HUES6 (cell line): ENCODE results near the gene PRKCA.
"Not testable (repeated sequence)": the region's sequence is repeated elsewhere in the genome, so short reads cannot be mapped to it uniquely, and the experiment has no call there.

Source experiments
- H3K27ac ChIP-seq: 2 replicates; pipeline ENCODE4 v1.7.0; 2013; ENCODE audit warnings: low read depth, mild to moderate bottlenecking, low read length, inconsistent platforms
- H3K27me3 ChIP-seq: 2 replicates; pipeline ENCODE4 v1.6.1; 2013; ENCODE audit warnings: low read length; ENCODE audit not compliant: control insufficient read depth, insufficient read depth
- H3K36me3 ChIP-seq: 2 replicates; pipeline ENCODE4 v1.6.1; 2013; ENCODE audit warnings: low read length; ENCODE audit not compliant: control insufficient read depth, insufficient read depth
- H3K4me1 ChIP-seq: 2 replicates; pipeline ENCODE4 v1.6.1; 2013; ENCODE audit warnings: low read length; ENCODE audit not compliant: control insufficient read depth, insufficient read depth
- H3K4me3 ChIP-seq: 2 replicates; pipeline ENCODE4 v1.5.1; 2013; ENCODE audit warnings: low read depth, low read length
- H3K9ac ChIP-seq: one replicate; pipeline ENCODE4 v1.6.1; 2013; ENCODE audit warnings: mild to moderate bottlenecking, low read length
- H3K9me3 ChIP-seq: 2 replicates; pipeline ENCODE4 v1.6.1; 2013; ENCODE audit warnings: low read depth, low read length; ENCODE audit not compliant: control insufficient read depth, insufficient read depth

Gene PRKCA

GRCh38 chr17:66620528-66620927 is 318.1 kb downstream of the PRKCA start:
- Histone ChIP-seq H3K36me3 (no peaks in the 10 kb centered on the region), H3K27ac (no peak overlapping the region)

GRCh38 chr17:66624630-66625029 is 322.2 kb downstream of the PRKCA start:
- H3K9ac ChIP-seq, H3K27me3 ChIP-seq, H3K9me3 ChIP-seq, H3K27ac ChIP-seq, H3K36me3 ChIP-seq, H3K4me3 ChIP-seq, H3K4me1 ChIP-seq: not testable (repeated sequence)

More at GRCh38 chr17:66620528-66620927, 318.1 kb downstream of the PRKCA start:
- Histone ChIP-seq H3K4me3 (no peak overlapping the region), H3K4me1 (no peaks in the 10 kb centered on the region), H3K27me3 (no peaks in the 10 kb centered on the region), H3K9ac (no peak overlapping the region), H3K9me3 (no peaks in the 10 kb centered on the region)

- Histone ChIP-seq H3K36me3 (no peaks in the 10 kb centered on the region), H3K9me3 (no peaks in the 10 kb centered on the region), H3K27me3 (no peaks in the 10 kb centered on the region), H3K4me1 (no peaks in the 10 kb centered on the region), H3K9ac (no peak overlapping the region), H3K4me3 (no peak overlapping the region), H3K27ac (no peak overlapping the region)
Observed at GRCh38 chr17:66625311-66625767, 322.9 kb downstream of the PRKCA start.

GRCh38 chr17:66627985-66628384 is 325.6 kb downstream of the PRKCA start:
- H3K36me3 ChIP-seq: no peaks in the 10 kb centered on the region
- no peaks in the 10 kb centered on the region for H3K4me1 ChIP-seq
- no peak overlapping the region for H3K27ac ChIP-seq
- no peak overlapping the region for H3K9ac ChIP-seq
- no peaks in the 10 kb centered on the region for H3K9me3 ChIP-seq
- H3K4me3 ChIP-seq: no peak overlapping the region
- no peaks in the 10 kb centered on the region for H3K27me3 ChIP-seq

GRCh38 chr17:66629762-66630161 is 327.3 kb downstream of the PRKCA start:
- H3K9ac ChIP-seq: no peak overlapping the region
- H3K27me3 ChIP-seq: no peaks in the 10 kb centered on the region
- H3K27ac ChIP-seq: no peak overlapping the region
- no peaks in the 10 kb centered on the region for H3K9me3 ChIP-seq
- no peaks in the 10 kb centered on the region for H3K36me3 ChIP-seq
- H3K4me1 ChIP-seq: no peaks in the 10 kb centered on the region
- no peak overlapping the region for H3K4me3 ChIP-seq

- Histone ChIP-seq H3K9ac (no peak overlapping the region), H3K27ac (no peak overlapping the region), H3K27me3 (no peaks in the 10 kb centered on the region), H3K4me3 (no peak overlapping the region), H3K9me3 (no peaks in the 10 kb centered on the region), H3K4me1 (no peaks in the 10 kb centered on the region), H3K36me3 (no peaks in the 10 kb centered on the region)
Observed at GRCh38 chr17:66630379-66630778, 328.0 kb downstream of the PRKCA start.

- H3K27me3 ChIP-seq: no peaks in the 10 kb centered on the region
- no peaks in the 10 kb centered on the region for H3K4me1 ChIP-seq
- no peaks in the 10 kb centered on the region for H3K36me3 ChIP-seq
- H3K27ac ChIP-seq: no peak overlapping the region
- no peak overlapping the region for H3K9ac ChIP-seq
- no peaks in the 10 kb centered on the region for H3K9me3 ChIP-seq
- no peak overlapping the region for H3K4me3 ChIP-seq
Observed at GRCh38 chr17:66630828-66631472, 328.5 kb downstream of the PRKCA start.

- H3K9me3 ChIP-seq: no peaks in the 10 kb centered on the region
- H3K36me3 ChIP-seq: no peaks in the 10 kb centered on the region
- H3K4me3 ChIP-seq: no peak overlapping the region
- no peaks in the 10 kb centered on the region for H3K27me3 ChIP-seq
- H3K27ac ChIP-seq: no peak overlapping the region
- no peak overlapping the region for H3K9ac ChIP-seq
- no peaks in the 10 kb centered on the region for H3K4me1 ChIP-seq
Observed at GRCh38 chr17:66632731-66633130, 330.3 kb downstream of the PRKCA start.

GRCh38 chr17:66633317-66633965 is 331.0 kb downstream of the PRKCA start:
- no peak overlapping the region for H3K27ac ChIP-seq
- no peak overlapping the region for H3K9ac ChIP-seq
- no peaks in the 10 kb centered on the region for H3K4me1 ChIP-seq
- no peaks in the 10 kb centered on the region for H3K36me3 ChIP-seq
- no peaks in the 10 kb centered on the region for H3K27me3 ChIP-seq
- H3K4me3 ChIP-seq: no peak overlapping the region
- no peaks in the 10 kb centered on the region for H3K9me3 ChIP-seq

- Histone ChIP-seq H3K27me3 (no peaks in the 10 kb centered on the region), H3K9me3 (no peaks in the 10 kb centered on the region), H3K9ac (no peak overlapping the region), H3K4me3 (no peak overlapping the region), H3K27ac (no peak overlapping the region), H3K36me3 (no peaks in the 10 kb centered on the region), H3K4me1 (no peaks in the 10 kb centered on the region)
Observed at GRCh38 chr17:66634193-66634592, 331.8 kb downstream of the PRKCA start.

- Histone ChIP-seq H3K9me3 (no peaks in the 10 kb centered on the region), H3K4me1 (no peaks in the 10 kb centered on the region), H3K9ac (no peak overlapping the region), H3K27ac (no peak overlapping the region), H3K36me3 (no peaks in the 10 kb centered on the region), H3K27me3 (no peaks in the 10 kb centered on the region), H3K4me3 (no peak overlapping the region)
Observed at GRCh38 chr17:66635386-66636045, 333.1 kb downstream of the PRKCA start.
